ENCODE results near the gene IL18R1. TPM values are rescaled to one million over a fixed set of nuclear protein-coding genes. Genes with fewer than 3 reads are reported as not detected.

The IL18R1 gene
- total and polyA plus RNA-seq, 2 donors = 3.3 TPM

DNA sequence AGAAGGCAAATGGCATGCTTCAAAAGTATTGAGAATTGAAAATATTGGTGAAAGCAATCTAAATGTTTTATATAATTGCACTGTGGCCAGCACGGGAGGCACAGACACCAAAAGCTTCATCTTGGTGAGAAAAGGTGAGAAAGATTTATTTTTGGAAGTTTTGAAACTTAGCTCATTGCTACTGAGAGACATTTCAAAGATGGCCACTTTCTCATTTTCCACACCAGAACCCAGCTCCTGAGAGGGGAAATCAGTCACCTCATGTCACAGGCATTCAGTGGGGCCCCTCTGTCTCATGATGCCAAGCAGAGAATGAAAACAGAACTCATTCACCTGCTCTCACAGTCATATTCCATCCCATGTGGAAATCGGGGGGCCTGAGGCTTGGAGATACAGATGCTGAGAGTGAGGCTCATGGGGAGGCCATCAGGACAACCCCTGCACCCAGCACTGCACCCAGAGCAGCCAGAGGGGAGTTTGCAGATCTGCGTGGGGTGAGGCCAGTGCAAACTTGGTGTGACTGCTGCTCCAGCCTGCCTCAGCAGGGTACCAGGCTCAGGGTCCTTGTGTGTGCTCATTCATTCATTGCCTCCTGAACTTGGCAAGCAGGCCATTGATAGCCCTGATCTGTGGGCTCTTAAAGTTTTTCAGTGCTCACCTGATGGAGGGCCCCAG, 31.4 kb downstream of the IL18R1 start:
- WGBS = 82% methylated on average over 3 of the region's 3 CpGs
- no peak overlapping the region for H3K4me3 ChIP-seq (ENCODE audit: low read depth, low read length)
- no peak for DNase-seq (ENCODE audit: extremely low spot score)
- no peaks in the 10 kb centered on the region for H3K4me1 ChIP-seq (ENCODE audit: insufficient read depth)
- no peak overlapping the region for H3K27ac ChIP-seq (ENCODE audit: low read depth)
- no peaks in the 10 kb centered on the region for H3K36me3 ChIP-seq (ENCODE audit: insufficient read depth)

GRCh38 chr2:102387763-102388546, 32.4 kb downstream of the IL18R1 start:
- H3K4me1 ChIP-seq (ENCODE audit: insufficient read depth) = no peaks in the 10 kb centered on the region
- H3K36me3 ChIP-seq (ENCODE audit: insufficient read depth) = no peaks in the 10 kb centered on the region
- WGBS = 85% methylated on average over 7 of the region's 7 CpGs
- DNase-seq (ENCODE audit: extremely low spot score) = no peak
- no peak overlapping the region for H3K27ac ChIP-seq (ENCODE audit: low read depth)
- no peak overlapping the region for H3K4me3 ChIP-seq (ENCODE audit: low read depth, low read length)

- WGBS = 58% methylated on average over 2 of the region's 2 CpGs
- H3K4me1 ChIP-seq (ENCODE audit: insufficient read depth) = no peaks in the 10 kb centered on the region
- DNase-seq (ENCODE audit: extremely low spot score) = no peak
These were observed 36.0 kb downstream of the IL18R1 start for GRCh38 chr2:102391565-102391964.

GRCh38 chr2:102392096-102392495, 36.5 kb downstream of the IL18R1 start:
- Histone ChIP-seq H3K4me3 (ENCODE audit: low read depth, low read length) (no peak overlapping the region), H3K4me1 (ENCODE audit: insufficient read depth) (no peaks in the 10 kb centered on the region), H3K36me3 (ENCODE audit: insufficient read depth) (no peaks in the 10 kb centered on the region), H3K27ac (ENCODE audit: low read depth) (no peak overlapping the region)
- WGBS = 67% methylated on average over 3 of the region's 3 CpGs
- DNase-seq (ENCODE audit: extremely low spot score) = no peak

More at GRCh38 chr2:102391565-102391964, 36.0 kb downstream of the IL18R1 start:
- no peaks in the 10 kb centered on the region for H3K36me3 ChIP-seq (ENCODE audit: insufficient read depth)
- no peak overlapping the region for H3K4me3 ChIP-seq (ENCODE audit: low read depth, low read length)
- no peak overlapping the region for H3K27ac ChIP-seq (ENCODE audit: low read depth)

DNA sequence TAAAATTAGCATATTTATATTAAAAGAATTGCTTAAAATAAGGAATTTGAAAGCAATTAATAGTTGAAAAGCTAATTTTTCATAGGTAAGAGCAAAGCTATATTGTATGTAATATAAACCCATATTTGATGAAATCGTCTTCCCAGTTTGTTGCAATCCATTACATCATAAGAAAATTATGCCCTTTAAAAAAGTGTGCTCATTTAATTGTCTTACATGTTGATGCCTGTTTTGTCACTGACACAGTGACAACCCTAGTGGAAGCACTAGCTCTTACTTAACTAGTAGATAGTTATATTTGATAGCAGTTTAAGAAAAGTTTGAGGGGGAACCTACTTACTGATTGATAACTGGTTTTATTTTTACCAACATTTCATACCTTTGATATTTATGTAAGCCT, 37.3 kb downstream of the IL18R1 start:
- DNase-seq (ENCODE audit: extremely low spot score) = no peak
- Histone ChIP-seq H3K36me3 (ENCODE audit: insufficient read depth) (no peaks in the 10 kb centered on the region), H3K27ac (ENCODE audit: low read depth) (no peak overlapping the region), H3K4me1 (ENCODE audit: insufficient read depth) (no peaks in the 10 kb centered on the region), H3K4me3 (ENCODE audit: low read depth, low read length) (no peak overlapping the region)
- 20% methylated on average over 1 of the region's 1 CpG for WGBS

DNA sequence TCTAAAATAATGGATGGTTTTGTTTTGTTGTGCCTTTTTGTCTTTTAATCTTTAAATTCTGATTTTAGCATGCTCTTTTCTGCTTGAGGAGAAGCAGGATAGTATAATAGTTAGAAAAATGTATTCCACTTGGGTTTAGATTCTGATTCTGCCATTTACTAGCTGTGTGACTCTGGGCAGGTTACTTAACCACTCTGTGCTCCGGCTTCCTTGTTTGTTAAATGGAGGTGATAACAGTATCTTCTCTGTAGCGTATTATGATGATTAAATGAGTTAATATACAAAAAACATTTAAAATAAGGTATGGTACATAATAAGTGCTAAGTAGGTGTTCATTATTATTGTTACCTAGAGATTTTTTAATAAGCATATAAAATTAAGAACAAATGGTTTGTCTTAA, 40.4 kb downstream of the IL18R1 start:
- Histone ChIP-seq H3K36me3 (ENCODE audit: insufficient read depth) (no peaks in the 10 kb centered on the region), H3K4me3 (ENCODE audit: low read depth, low read length) (no peak overlapping the region)

GRCh38 chr2:102397209-102397608, 41.6 kb downstream of the IL18R1 start:
- WGBS = 58% methylated on average over 6 of the region's 6 CpGs
- H3K4me1 ChIP-seq (ENCODE audit: insufficient read depth) = no peaks in the 10 kb centered on the region
- H3K36me3 ChIP-seq (ENCODE audit: insufficient read depth) = no peaks in the 10 kb centered on the region
- H3K4me3 ChIP-seq (ENCODE audit: low read depth, low read length) = no peak overlapping the region
- no peak for DNase-seq (ENCODE audit: extremely low spot score)
- H3K27ac ChIP-seq (ENCODE audit: low read depth) = no peak overlapping the region

More for the DNA sequence above, 40.4 kb downstream of the IL18R1 start:
- no peak for DNase-seq (ENCODE audit: extremely low spot score)
- 83% methylated on average over 2 of the region's 2 CpGs for WGBS
- no peaks in the 10 kb centered on the region for H3K4me1 ChIP-seq (ENCODE audit: insufficient read depth)
- H3K27ac ChIP-seq (ENCODE audit: low read depth) = no peak overlapping the region

- DNase-seq (ENCODE audit: extremely low spot score) = no peak
- no peaks in the 10 kb centered on the region for H3K36me3 ChIP-seq (ENCODE audit: insufficient read depth)
- H3K27ac ChIP-seq (ENCODE audit: low read depth) = no peak overlapping the region
- 75% methylated on average over 7 of the region's 7 CpGs for WGBS
- no peaks in the 10 kb centered on the region for H3K4me1 ChIP-seq (ENCODE audit: insufficient read depth)
- no peak overlapping the region for H3K4me3 ChIP-seq (ENCODE audit: low read depth, low read length)
These were observed 44.0 kb downstream of the IL18R1 start for GRCh38 chr2:102399499-102400141.

DNA sequence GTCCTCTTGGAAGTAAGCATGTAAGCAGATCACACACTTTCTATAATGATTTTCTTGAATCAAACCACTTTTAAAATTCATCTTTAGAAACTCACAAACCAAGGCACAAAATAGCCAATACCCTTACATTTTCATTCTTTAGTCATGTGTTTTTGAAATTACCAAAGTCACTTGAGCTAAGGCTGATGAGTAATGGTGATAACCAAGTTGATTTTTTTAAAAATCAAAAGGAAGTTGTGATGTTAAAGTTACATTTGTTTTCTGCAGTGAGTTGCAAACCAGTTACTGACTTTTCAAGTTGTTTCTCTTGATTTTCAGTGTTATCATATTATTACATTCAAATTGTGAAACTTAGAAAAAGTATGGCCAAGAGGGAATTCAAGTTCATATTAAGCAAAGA, 45.9 kb downstream of the IL18R1 start:
- no peak overlapping the region for H3K27ac ChIP-seq (ENCODE audit: low read depth)
- no peak overlapping the region for H3K4me3 ChIP-seq (ENCODE audit: low read depth, low read length)
- DNase-seq (ENCODE audit: extremely low spot score) = no peak
- H3K4me1 ChIP-seq (ENCODE audit: insufficient read depth) = no peaks in the 10 kb centered on the region
- no peaks in the 10 kb centered on the region for H3K36me3 ChIP-seq (ENCODE audit: insufficient read depth)

DNA sequence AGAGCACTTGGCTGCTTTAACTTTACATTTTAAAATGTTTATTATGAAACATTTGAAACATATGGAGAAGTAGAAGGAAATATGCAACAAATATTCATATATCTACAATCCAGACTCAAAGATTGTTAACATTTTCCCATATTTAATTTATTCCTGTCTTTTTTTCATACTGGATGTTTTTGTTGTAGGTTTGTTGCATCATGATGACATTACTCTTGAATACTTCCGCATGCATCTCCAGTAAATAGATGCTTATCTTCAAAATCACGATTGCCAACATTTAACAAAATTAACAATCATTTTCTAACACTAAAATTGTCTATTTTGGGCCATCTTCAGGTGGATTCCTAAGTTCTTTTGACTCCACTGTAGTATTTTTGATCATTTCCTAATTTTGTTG, 46.3 kb downstream of the IL18R1 start:
- Histone ChIP-seq H3K27ac (ENCODE audit: low read depth) (no peak overlapping the region), H3K36me3 (ENCODE audit: insufficient read depth) (no peaks in the 10 kb centered on the region), H3K4me3 (ENCODE audit: low read depth, low read length) (no peak overlapping the region), H3K4me1 (ENCODE audit: insufficient read depth) (no peaks in the 10 kb centered on the region)
- WGBS = 80% methylated on average over 2 of the region's 2 CpGs
- no peak for DNase-seq (ENCODE audit: extremely low spot score)

GRCh38 chr2:102410952-102411351, 55.4 kb downstream of the IL18R1 start:
- Histone ChIP-seq H3K4me1 (ENCODE audit: insufficient read depth) (no peaks in the 10 kb centered on the region), H3K4me3 (ENCODE audit: low read depth, low read length) (no peak overlapping the region), H3K27ac (ENCODE audit: low read depth) (no peak overlapping the region), H3K36me3 (ENCODE audit: insufficient read depth) (peaks cover 1% of the 10 kb centered on the region)
- no peak for DNase-seq (ENCODE audit: extremely low spot score)
- WGBS = 83% methylated on average over 3 of the region's 3 CpGs

GRCh38 chr2:102412199-102412598, 56.6 kb downstream of the IL18R1 start:
- WGBS = 77% methylated on average over 3 of the region's 3 CpGs
- Histone ChIP-seq H3K27ac (ENCODE audit: low read depth) (no peak overlapping the region), H3K36me3 (ENCODE audit: insufficient read depth) (peaks cover 1% of the 10 kb centered on the region), H3K4me1 (ENCODE audit: insufficient read depth) (no peaks in the 10 kb centered on the region), H3K4me3 (ENCODE audit: low read depth, low read length) (no peak overlapping the region)
- DNase-seq (ENCODE audit: extremely low spot score) = no peak

DNA sequence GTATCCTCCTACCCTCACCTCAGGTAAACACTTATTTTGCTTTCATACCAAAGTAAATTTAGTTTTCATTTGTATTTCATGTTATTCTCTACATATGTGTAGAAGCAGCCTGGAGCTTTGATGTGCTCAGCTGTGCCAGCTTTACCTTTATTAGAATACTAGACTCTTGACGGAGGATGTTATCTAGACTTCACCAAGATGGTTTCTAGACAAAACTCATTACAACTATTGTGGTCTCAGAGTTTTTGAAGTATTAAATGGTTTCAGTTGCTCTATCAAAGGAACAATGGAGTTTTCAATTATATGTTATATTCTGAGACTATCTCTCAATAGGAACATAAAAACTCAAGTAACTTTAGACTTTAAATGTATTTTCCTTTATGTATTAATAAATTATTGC, 62.4 kb downstream of the IL18R1 start:
- H3K4me1 ChIP-seq (ENCODE audit: insufficient read depth) = no peaks in the 10 kb centered on the region
- H3K27ac ChIP-seq (ENCODE audit: low read depth) = no peak overlapping the region
- H3K4me3 ChIP-seq (ENCODE audit: low read depth, low read length) = no peak overlapping the region
- DNase-seq (ENCODE audit: extremely low spot score) = no peak
- no peaks in the 10 kb centered on the region for H3K36me3 ChIP-seq (ENCODE audit: insufficient read depth)
- 78% methylated on average over 1 of the region's 1 CpG for WGBS

DNA sequence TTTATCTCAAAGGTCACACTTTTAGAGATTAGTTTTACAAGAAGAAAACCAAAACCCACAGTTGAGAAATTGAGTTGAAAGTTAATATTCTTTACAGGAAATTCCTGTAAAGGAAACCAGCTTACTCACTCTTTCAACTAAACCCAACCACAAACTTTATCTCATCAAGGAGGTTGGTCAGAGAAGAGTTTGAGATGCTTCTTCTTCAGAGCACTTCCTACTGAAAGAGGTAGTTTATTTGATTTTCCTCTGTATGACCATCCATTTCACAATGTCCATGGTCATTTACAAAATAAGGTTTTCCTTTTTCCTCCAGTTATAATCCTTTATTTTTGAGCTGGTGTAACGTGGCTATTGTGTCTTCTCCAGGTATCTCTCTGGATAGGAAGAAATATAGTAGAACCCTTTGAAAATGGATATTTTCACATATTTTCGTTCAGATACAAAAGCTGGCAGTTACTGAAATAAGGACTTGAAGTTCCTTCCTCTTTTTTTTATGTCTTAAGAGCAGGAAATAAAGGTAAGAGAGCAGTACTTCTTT, 62.9 kb downstream of the IL18R1 start:
- DNase-seq (ENCODE audit: extremely low spot score) = no peak
- H3K4me1 ChIP-seq (ENCODE audit: insufficient read depth) = no peaks in the 10 kb centered on the region
- H3K4me3 ChIP-seq (ENCODE audit: low read depth, low read length) = no peak overlapping the region
- WGBS = 53% methylated on average over 2 of the region's 2 CpGs
- H3K27ac ChIP-seq (ENCODE audit: low read depth) = no peak overlapping the region
- no peaks in the 10 kb centered on the region for H3K36me3 ChIP-seq (ENCODE audit: insufficient read depth)
